HG03558 (cell line): ENCODE measurements around the gene PFDN2.

Experiments
- ATAC-seq: cut with Tn5 transposase; IDR thresholded peaks from one replicate; pipeline ENCODE4 v1.9.1; 2021; ENCODE audit warnings: moderate number of reproducible peaks; ENCODE audit not compliant: unreplicated experiment; ENCODE audit errors: extremely low read depth

Gene PFDN2

GRCh38 chr1:161117759-161118581 lies at the start of gene PFDN2, which contains the start of gene NIT1:
TSS of gene PFDN2 (minus strand) at chr1:161118037. CDS start at chr1:161118026, 11 bp downstream.
TSS of gene NIT1 (plus strand) at chr1:161118105. CDS start at chr1:161118177, 72 bp downstream.
- peak; percentile 64 for ATAC-seq

- no peak for ATAC-seq
Measured at GRCh38 chr1:161166669-161167548, 49.1 kb upstream of the PFDN2 start.

- peak; percentile 83 for ATAC-seq
Measured at GRCh38 chr1:161165742-161166668, 48.2 kb upstream of the PFDN2 start, which contains the start of gene PPOX. TSS of gene PPOX (plus strand) at chr1:161166426. CDS start at chr1:161166848, 422 bp downstream.

GRCh38 chr1:161164901-161165610 lies 47.2 kb upstream of the PFDN2 start:
- ATAC-seq = no peak

- ATAC-seq = no peak
Measured at GRCh38 chr1:161163793-161164192, 46.0 kb upstream of the PFDN2 start.

GRCh38 chr1:161162806-161163205 lies 45.0 kb upstream of the PFDN2 start:
- no peak for ATAC-seq

- no peak for ATAC-seq
Measured at GRCh38 chr1:161162052-161162451, 44.2 kb upstream of the PFDN2 start.

- no peak for ATAC-seq
Measured at GRCh38 chr1:161161652-161162051, 43.8 kb upstream of the PFDN2 start.

- ATAC-seq = no peak
Measured at GRCh38 chr1:161160671-161161145, 42.9 kb upstream of the PFDN2 start.

GRCh38 chr1:161159913-161160243 lies 42.0 kb upstream of the PFDN2 start:
- ATAC-seq = no peak

- ATAC-seq = peak; percentile 51
Measured at GRCh38 chr1:161159087-161159912, 41.5 kb upstream of the PFDN2 start, which contains the start of gene USP21. TSS of gene USP21 (plus strand) at chr1:161159500. CDS start at chr1:161160641, 1,141 bp downstream.

- ATAC-seq = no peak
Measured at GRCh38 chr1:161158316-161159010, 40.6 kb upstream of the PFDN2 start.

- ATAC-seq = no peak
Measured at GRCh38 chr1:161157867-161158266, 40.0 kb upstream of the PFDN2 start.

GRCh38 chr1:161153682-161154337 lies 36.0 kb upstream of the PFDN2 start, which contains the start of gene UFC1:
TSS of gene UFC1 (plus strand) at chr1:161153978. CDS start at chr1:161153998, 20 bp downstream.
- ATAC-seq = peak; percentile 77

GRCh38 chr1:161153176-161153575 lies 35.3 kb upstream of the PFDN2 start:
- ATAC-seq = no peak

- no peak for ATAC-seq
Measured at GRCh38 chr1:161145832-161146231, 28.0 kb upstream of the PFDN2 start.

- ATAC-seq = no peak
Measured at GRCh38 chr1:161140755-161141400, 23.0 kb upstream of the PFDN2 start.
